HTR-8/SVneo (cell line): ENCODE measurements around the gene ZNF462.

ENCODE experiments used
- DNase-seq: peaks from one replicate; pipeline ENCODE4 v3.0.0; 2011; ENCODE audit warnings: low spot score, mixed read lengths; ENCODE audit not compliant: insufficient read length
- FAIRE-seq: peaks from 2 replicates; lab custom pipeline; 2011; peaks lifted over from hg19 to GRCh38; lab: Jason Lieb, UNC

ZNF462 gene

DNA sequence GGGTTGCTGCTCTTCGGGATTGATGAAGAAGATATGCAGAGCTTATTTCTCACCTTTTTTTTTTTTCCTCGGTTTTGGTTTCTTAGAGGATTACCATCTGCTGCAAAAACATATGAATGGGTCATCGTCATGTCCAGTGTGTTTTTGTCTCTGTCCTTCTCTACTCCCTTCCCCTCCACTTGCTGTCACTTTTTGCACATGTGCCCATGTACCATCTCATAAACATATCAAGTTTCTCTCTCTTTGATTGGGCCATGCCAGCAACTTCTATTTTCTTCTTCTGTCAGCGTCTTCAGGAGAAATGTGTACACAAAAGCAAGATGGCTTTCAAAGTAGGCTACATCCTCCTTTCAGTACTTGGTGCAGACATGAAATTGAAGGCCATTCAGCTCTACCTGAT is 57.1 kb downstream of the ZNF462 start:
- DNase-seq = no peak
- no peak for FAIRE-seq

GRCh38 chr9:106920701-106921283 is 57.8 kb downstream of the ZNF462 start:
- DNase-seq (no peak), FAIRE-seq (no peak)

- FAIRE-seq = no peak
These were observed 58.5 kb downstream of the ZNF462 start for GRCh38 chr9:106921341-106921899.

GRCh38 chr9:106922026-106922425 is 59.1 kb downstream of the ZNF462 start:
- FAIRE-seq = no peak

More at GRCh38 chr9:106921341-106921899, 58.5 kb downstream of the ZNF462 start:
- DNase-seq = peak; percentile 10

DNA sequence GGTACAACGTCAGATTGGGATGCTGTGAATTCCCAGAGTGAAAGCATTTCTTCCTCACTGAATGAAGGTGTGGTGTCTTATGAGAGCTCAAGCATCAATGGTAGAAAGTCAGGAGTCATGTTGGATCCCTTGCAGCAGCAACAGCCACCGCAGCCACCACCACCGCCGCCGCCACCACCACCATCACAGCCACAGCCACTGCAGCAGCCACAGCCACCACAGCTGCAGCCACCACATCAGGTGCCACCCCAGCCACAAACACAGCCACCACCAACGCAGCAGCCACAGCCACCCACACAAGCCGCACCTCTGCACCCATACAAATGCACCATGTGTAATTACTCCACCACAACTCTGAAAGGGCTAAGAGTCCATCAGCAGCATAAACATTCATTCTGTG is 62.4 kb downstream of the ZNF462 start:
- no peak for FAIRE-seq
- no peak for DNase-seq

More at GRCh38 chr9:106922026-106922425, 59.1 kb downstream of the ZNF462 start:
- DNase-seq = no peak

- no peak for FAIRE-seq
- DNase-seq = no peak
These were observed 65.0 kb downstream of the ZNF462 start for GRCh38 chr9:106927916-106928315.

GRCh38 chr9:106928350-106928749 is 65.4 kb downstream of the ZNF462 start:
- FAIRE-seq = no peak
- no peak for DNase-seq

- DNase-seq = no peak
- no peak for FAIRE-seq
These were observed 66.7 kb downstream of the ZNF462 start for GRCh38 chr9:106929471-106930177.

- DNase-seq (no peak), FAIRE-seq (no peak)
These were observed 67.5 kb downstream of the ZNF462 start for GRCh38 chr9:106930477-106930876.

GRCh38 chr9:106931466-106931865 is 68.5 kb downstream of the ZNF462 start:
- DNase-seq (no peak), FAIRE-seq (no peak)

- DNase-seq = no peak
- FAIRE-seq = no peak
These were observed 69.2 kb downstream of the ZNF462 start for GRCh38 chr9:106932178-106932577.

DNA sequence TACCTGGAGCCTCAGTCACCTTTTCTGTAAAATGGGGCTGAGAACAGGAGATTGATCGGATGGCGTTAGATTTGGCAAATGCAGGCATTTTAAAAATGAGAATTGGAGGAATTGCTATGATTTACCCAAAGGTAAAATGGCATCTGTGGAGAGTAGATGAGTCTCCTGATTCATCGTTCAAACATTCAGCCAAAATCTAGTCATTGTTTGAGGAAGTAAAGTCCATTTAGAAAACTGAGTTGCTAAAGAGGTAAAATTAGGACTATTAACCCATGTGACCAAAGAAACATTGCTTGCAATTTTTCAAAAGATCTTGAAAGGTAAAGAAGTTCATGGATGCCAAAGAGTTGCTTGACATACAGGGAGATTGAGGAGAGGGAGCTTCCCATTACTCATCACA is 69.7 kb downstream of the ZNF462 start:
- no peak for FAIRE-seq
- no peak for DNase-seq

DNA sequence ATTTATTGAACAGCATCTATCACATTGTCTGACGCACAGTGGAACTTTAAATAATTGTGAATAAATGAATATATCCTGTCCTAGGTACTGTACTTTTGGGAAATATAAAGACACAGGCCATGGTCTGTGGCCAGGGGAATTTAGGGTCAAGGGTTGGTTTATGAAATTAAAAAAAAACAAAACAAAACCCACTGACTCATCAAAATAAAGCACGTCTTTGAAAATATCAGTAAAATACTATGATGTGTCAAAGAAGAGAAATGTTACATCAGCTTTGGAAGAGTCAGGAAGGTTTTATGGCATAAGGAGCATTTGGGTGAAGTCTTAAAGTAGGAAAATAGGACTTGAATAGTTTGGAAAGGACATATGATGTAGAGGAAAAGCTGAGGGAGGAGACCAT is 70.5 kb downstream of the ZNF462 start:
- no peak for FAIRE-seq
- no peak for DNase-seq

- FAIRE-seq (no peak), DNase-seq (no peak)
These were observed 71.7 kb downstream of the ZNF462 start for GRCh38 chr9:106934442-106935238.

DNA sequence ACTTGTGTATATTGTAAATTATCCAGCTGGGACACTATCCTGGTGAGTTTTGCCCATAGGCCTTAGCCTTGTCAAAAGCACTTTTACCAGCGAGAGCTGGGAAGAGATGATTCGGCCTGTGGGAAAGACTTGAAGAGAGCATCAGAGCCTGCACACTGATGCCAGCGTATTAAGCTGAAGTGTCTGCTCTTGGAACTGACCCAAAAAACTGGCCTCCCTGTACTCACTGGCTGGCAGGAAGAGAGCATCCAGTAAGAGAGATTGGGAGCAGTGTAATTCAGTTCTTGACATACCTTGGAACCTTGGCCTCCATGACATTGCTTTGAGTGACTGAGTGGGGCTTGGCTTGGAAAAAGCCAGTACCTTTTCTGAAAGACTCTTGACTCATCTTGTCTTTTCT is 73.7 kb downstream of the ZNF462 start:
- FAIRE-seq = no peak
- no peak for DNase-seq

- no peak for DNase-seq
- FAIRE-seq = no peak
These were observed 79.0 kb downstream of the ZNF462 start for GRCh38 chr9:106941916-106942315.

GRCh38 chr9:106945727-106946660 is 83.0 kb downstream of the ZNF462 start:
- FAIRE-seq (no peak), DNase-seq (no peak)

- peak; percentile 36 for FAIRE-seq
- DNase-seq = no peak
These were observed 84.3 kb downstream of the ZNF462 start for GRCh38 chr9:106947106-106947900.

DNA sequence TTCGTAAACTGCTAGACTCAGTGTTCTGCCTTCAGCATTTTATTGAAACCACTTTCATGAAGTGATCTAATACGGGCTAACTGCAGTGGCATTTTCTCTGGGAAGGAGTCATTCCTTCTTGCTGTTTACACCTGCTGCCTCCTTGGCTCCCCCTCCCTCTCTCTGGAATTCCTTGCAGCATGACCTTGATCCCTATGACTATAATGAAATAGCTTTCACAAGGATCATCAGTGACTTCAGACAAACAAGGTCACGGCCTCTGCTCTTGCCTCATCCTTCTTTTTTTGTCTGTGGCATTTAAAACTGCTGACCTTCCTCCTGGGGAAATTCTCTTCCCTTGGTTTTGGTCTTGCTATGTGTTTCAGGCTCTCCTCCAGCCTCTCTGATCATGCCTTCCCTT is 90.2 kb downstream of the ZNF462 start:
- FAIRE-seq = peak; percentile 9
- peak; percentile 39 for DNase-seq
